Suppressor macrophage treated with lipopolysaccharide for 4 hours (primary cell): ENCODE data around the gene ACSL3.
A peak's percentile ranks its signal among the peaks of the same experiment; 100 is the strongest.
"Not testable (repeated sequence)": the region's sequence is repeated elsewhere in the genome, so short reads cannot be mapped to it uniquely, and the experiment has no call there.

ENCODE experiments used
- DNase-seq: peaks from one replicate; pipeline ENCODE4 v3.0.0-alpha.2; 2020

The ACSL3 gene

GRCh38 chr2:222982010-222982908 is 121.4 kb downstream of the ACSL3 start:
- DNase-seq: peak; percentile 62

GRCh38 chr2:222982909-222983265 is 122.1 kb downstream of the ACSL3 start:
- no peak for DNase-seq

- no peak for DNase-seq
Measured at GRCh38 chr2:222984908-222985307, 124.1 kb downstream of the ACSL3 start.

GRCh38 chr2:222989431-222989830 is 128.6 kb downstream of the ACSL3 start:
- no peak for DNase-seq

- DNase-seq: not testable (repeated sequence)
Measured at GRCh38 chr2:222990206-222990605, 129.4 kb downstream of the ACSL3 start.

GRCh38 chr2:222992137-222992536 is 131.3 kb downstream of the ACSL3 start:
- DNase-seq: peak; percentile 68
